Activated CD8-positive, alpha-beta memory T cell treated with anti-CD3 and anti-CD28 coated beads for 1 hour (primary cell): ENCODE results near the gene KIF9.
"Not testable (repeated sequence)": the region's sequence is repeated elsewhere in the genome, so short reads cannot be mapped to it uniquely, and the experiment has no call there.

Source experiments
- DNase-seq, 2 donors: peaks; one replicate each; pipeline ENCODE4 v3.0.0-alpha.2; 2020; ENCODE audit warnings: low read depth in 1 of 2; ENCODE audit errors: extremely low read depth in 1 of 2

KIF9 gene

GRCh38 chr3:47295322-47295721 is 12.7 kb upstream of the KIF9 start:
- no peak for DNase-seq

GRCh38 chr3:47294392-47294791 is 11.8 kb upstream of the KIF9 start:
- DNase-seq, result no peak

GRCh38 chr3:47293822-47294221 is 11.2 kb upstream of the KIF9 start:
- no peak for DNase-seq

GRCh38 chr3:47291754-47292420 is 9.3 kb upstream of the KIF9 start:
- DNase-seq, result not testable (repeated sequence)

GRCh38 chr3:47291158-47291753 is 8.7 kb upstream of the KIF9 start:
- DNase-seq, result no peak

GRCh38 chr3:47288966-47289910 is 6.6 kb upstream of the KIF9 start:
- no peak for DNase-seq

- DNase-seq, result no peak
Measured at GRCh38 chr3:47283591-47284364, 1.2 kb upstream of the KIF9 start.

- no peak for DNase-seq
Measured at GRCh38 chr3:47283193-47283537, 566 bp upstream of the KIF9 start.

- no peak for DNase-seq
Measured at GRCh38 chr3:47280519-47280918, 2.1 kb downstream of the KIF9 start.

- no peak for DNase-seq
Measured at GRCh38 chr3:47276558-47276957, 6.0 kb downstream of the KIF9 start.

GRCh38 chr3:47274652-47275051 is 7.9 kb downstream of the KIF9 start:
- no peak for DNase-seq

GRCh38 chr3:47273564-47273963 is 9.0 kb downstream of the KIF9 start:
- no peak for DNase-seq

GRCh38 chr3:47270526-47270925 is 12.1 kb downstream of the KIF9 start:
- no peak for DNase-seq

GRCh38 chr3:47267490-47267824 is 15.1 kb downstream of the KIF9 start:
- DNase-seq, result no peak

- peak in 1 of 2 donors; percentile 30 for DNase-seq
Measured at GRCh38 chr3:47266709-47267489, 15.7 kb downstream of the KIF9 start.

GRCh38 chr3:47265725-47266428 is 16.7 kb downstream of the KIF9 start:
- no peak for DNase-seq

- no peak for DNase-seq
Measured at GRCh38 chr3:47265008-47265407, 17.6 kb downstream of the KIF9 start.

GRCh38 chr3:47261301-47261700 is 21.3 kb downstream of the KIF9 start:
- DNase-seq, result no peak

GRCh38 chr3:47260605-47261004 is 22.0 kb downstream of the KIF9 start:
- DNase-seq, result no peak

- DNase-seq, result no peak
Measured at GRCh38 chr3:47259114-47259513, 23.5 kb downstream of the KIF9 start.
